T-cell (primary cell): ENCODE results near the gene IQSEC1. TPM values are rescaled to one million over a fixed set of nuclear protein-coding genes. Genes with fewer than 3 reads are reported as not detected.

ENCODE experiments used
- ATAC-seq, 4 experiments: fragments of 200-7000 bp in 3 of 4; fragments of 150-1000 bp in 1 of 4; cut with Tn5 transposase; replicated peaks in 1 of 4; 1 replicate in 3 of 4; 2 replicates in 1 of 4; pipeline ENCODE4 v1.10.0; 2021; ENCODE audit warnings: moderate library complexity in 3 of 4, mild to moderate bottlenecking in 2 of 4, moderate number of reproducible peaks in 1 of 4
- CTCF ChIA-PET, 2 donors: fragments of 300-600 bp; sonication (Branson Sonifier 250); formaldehyde crosslinking; loops; one replicate each; lab custom pipeline; 2022; ENCODE audit warnings: antibody characterized with exemption in 2 of 2; lab: Charles Lee
- POLR2A ChIA-PET, 2 donors: fragments of 300-600 bp; sonication (Branson Sonifier 250); formaldehyde crosslinking; loops; one replicate each; lab custom pipeline; 2022; ENCODE audit warnings: antibody characterized with exemption in 2 of 2; lab: Charles Lee
- DNase-seq, 35 experiments: peaks; one replicate each; pipeline versions ENCODE4 v3.0.0 to v3.0.0-alpha.2; 2013 to 2023
- H3K27ac ChIP-seq: one replicate; pipeline ENCODE4 v1.5.1; 2013; ENCODE audit warnings: low read length
- H3K27me3 ChIP-seq, 2 experiments: replicated peaks in 1 of 2; 1 replicate in 1 of 2; 2 replicates in 1 of 2; pipeline versions ENCODE4 v1.6.1 to v1.7.0; 2013; ENCODE audit warnings: low read length in 1 of 2, mixed read lengths in 1 of 2; ENCODE audit not compliant: control insufficient read depth in 2 of 2, insufficient read depth in 2 of 2; ENCODE audit errors: extremely low read depth in 1 of 2
- H3K36me3 ChIP-seq, 2 donors: 1 replicate in 1 of 2; 2 replicates in 1 of 2; pipeline versions ENCODE4 v1.6.1 to v1.7.0; 2013; ENCODE audit warnings: low read length in 1 of 2; ENCODE audit not compliant: control insufficient read depth in 2 of 2, insufficient read depth in 1 of 2; ENCODE audit errors: extremely low read depth in 1 of 2
- H3K4me1 ChIP-seq, 2 experiments: 1 replicate in 1 of 2; 2 replicates in 1 of 2; pipeline versions ENCODE4 v1.6.1 to v1.7.0; 2013; ENCODE audit warnings: low read length in 2 of 2, mixed read lengths in 1 of 2; ENCODE audit not compliant: insufficient read depth in 2 of 2, control insufficient read depth in 1 of 2; ENCODE audit errors: extremely low read depth in 1 of 2
- H3K4me3 ChIP-seq, 2 donors: 1 replicate in 1 of 2; 2 replicates in 1 of 2; pipeline versions ENCODE4 v1.5.1 to v1.7.0; 2013; ENCODE audit warnings: mild to moderate bottlenecking in 2 of 2, low read length in 1 of 2, moderate library complexity in 1 of 2; ENCODE audit not compliant: control insufficient read depth in 1 of 2; ENCODE audit errors: extremely low read depth in 1 of 2
- H3K9me3 ChIP-seq: 2 replicates; pipeline ENCODE4 v1.7.0; 2013
- H3K27ac Mint-ChIP-seq, 2 donors: one replicate each; pipeline ENCODE4 v1.8.0; 2020 to 2021; ENCODE audit warnings: mild to moderate bottlenecking in 2 of 2, mixed read lengths in 2 of 2
- H3K27me3 Mint-ChIP-seq, 2 donors: one replicate each; pipeline ENCODE4 v1.8.0; 2021 to 2022; ENCODE audit warnings: mixed read lengths in 2 of 2
- H3K36me3 Mint-ChIP-seq: one replicate; pipeline ENCODE4 v1.8.0; 2021; ENCODE audit warnings: mixed read lengths
- H3K4me1 Mint-ChIP-seq, 3 donors: one replicate each; pipeline ENCODE4 v1.8.0; 2020 to 2022; ENCODE audit warnings: mixed read lengths in 3 of 3, mild to moderate bottlenecking in 1 of 3
- H3K4me3 Mint-ChIP-seq, 3 donors: one replicate each; pipeline ENCODE4 v1.8.0; 2020 to 2022; ENCODE audit warnings: mild to moderate bottlenecking in 3 of 3, mixed read lengths in 3 of 3, moderate library complexity in 3 of 3
- H3K9me3 Mint-ChIP-seq, 3 donors: one replicate each; pipeline ENCODE4 v1.8.0; 2020 to 2022; ENCODE audit warnings: mixed read lengths in 3 of 3
- WGBS: methylation state at CpG from one replicate; pipeline ENCODE4 v1.1.5; 2013; ENCODE audit warnings: missing lambda C conversion rate; ENCODE audit not compliant: insufficient coverage; 5-methylcytosine and 5-hydroxymethylcytosine counted together
- total RNA-seq, 35 experiments: library from RNA in 6 of 35; stranded (reverse) in 6 of 35; fragments of 120-200 nt in 1 of 35; gene quantifications; one replicate each; pipeline versions ENCODE4 v1.2.1 to v1.2.4 and lab custom pipeline; 2013 to 2026

Gene IQSEC1
- total RNA-seq, 5 donors from 2014 or later (not counting 1 experiment from before 2014, with no cell fraction given), result 73.7 to 113 (median 86.9) TPM

GRCh38 chr3:13064159-13064868, 8.9 kb downstream of the IQSEC1 start:
- no peaks in the 10 kb centered on the region for H3K27me3 ChIP-seq
- H3K9me3 ChIP-seq, result no peaks in the 10 kb centered on the region
- CTCF ChIA-PET, result no interaction called here
- Mint-ChIP-seq H3K9me3 (no peaks in the 10 kb centered on the region), H3K4me1 (peaks cover 12 to 29% (median 29%) of the 10 kb centered on the region in 3 donors), H3K4me3 (no peak overlapping the region), H3K27ac (no peak overlapping the region), H3K36me3 (no peaks in the 10 kb centered on the region), H3K27me3 (no peaks in the 10 kb centered on the region)
- no peak overlapping the region for H3K27ac ChIP-seq
- ATAC-seq (no peak), DNase-seq (no peak)
- H3K36me3 ChIP-seq, result no peaks in the 10 kb centered on the region
- peaks cover 2 to 18% of the 10 kb centered on the region in 2 experiments for H3K4me1 ChIP-seq
- no peak overlapping the region for H3K4me3 ChIP-seq
- POLR2A ChIA-PET, result no interaction called here
- WGBS, result 70% methylated on average over 7 of the region's 12 CpGs

- no peak for ATAC-seq
- Mint-ChIP-seq H3K36me3 (no peaks in the 10 kb centered on the region), H3K27ac (no peak overlapping the region), H3K9me3 (no peaks in the 10 kb centered on the region), H3K27me3 (peaks cover 0 to 2% of the 10 kb centered on the region in 2 donors), H3K4me3 (no peak overlapping the region), H3K4me1 (peaks cover 2 to 19% (median 18%) of the 10 kb centered on the region in 3 donors)
- no peak for DNase-seq
- ChIA-PET CTCF (no interaction called here), POLR2A (no interaction called here)
- peaks cover 0 to 3% of the 10 kb centered on the region in 2 experiments for H3K27me3 ChIP-seq
- 86% methylated on average over 3 of the region's 3 CpGs for WGBS
- H3K36me3 ChIP-seq, result no peaks in the 10 kb centered on the region
- no peak overlapping the region for H3K27ac ChIP-seq
- no peaks in the 10 kb centered on the region for H3K9me3 ChIP-seq
- H3K4me3 ChIP-seq, result no peak overlapping the region
- peaks cover 0 to 7% of the 10 kb centered on the region in 2 experiments for H3K4me1 ChIP-seq
Measured at GRCh38 chr3:13063225-13063624, 10.0 kb downstream of the IQSEC1 start.

- CTCF ChIA-PET, result no interaction called here
- H3K36me3 Mint-ChIP-seq, result no peaks in the 10 kb centered on the region
- DNase-seq, result no peak
- H3K27me3 Mint-ChIP-seq, result peaks cover 0 to 2% of the 10 kb centered on the region in 2 donors
- Histone ChIP-seq H3K9me3 (no peaks in the 10 kb centered on the region), H3K27ac (no peak overlapping the region), H3K36me3 (no peaks in the 10 kb centered on the region), H3K4me3 (no peak overlapping the region), H3K4me1 (peaks cover 0 to 1% of the 10 kb centered on the region in 2 experiments), H3K27me3 (peaks cover 0 to 3% of the 10 kb centered on the region in 2 experiments)
- no peak overlapping the region for H3K4me3 Mint-ChIP-seq
- H3K27ac Mint-ChIP-seq, result no peak overlapping the region
- H3K4me1 Mint-ChIP-seq, result peaks cover 2 to 17% (median 16%) of the 10 kb centered on the region in 3 donors
- POLR2A ChIA-PET, result no interaction called here
- WGBS, result 92% methylated on average over 9 of the region's 12 CpGs
- no peaks in the 10 kb centered on the region for H3K9me3 Mint-ChIP-seq
- no peak for ATAC-seq
Measured at GRCh38 chr3:13062647-13063046, 10.6 kb downstream of the IQSEC1 start.

- H3K27me3 Mint-ChIP-seq, result peaks cover 0 to 2% of the 10 kb centered on the region in 2 donors
- H3K9me3 Mint-ChIP-seq, result no peaks in the 10 kb centered on the region
- no peaks in the 10 kb centered on the region for H3K9me3 ChIP-seq
- 91% methylated on average over 16 of the region's 16 CpGs for WGBS
- no peak overlapping the region for H3K27ac Mint-ChIP-seq
- peaks cover 0 to 6% of the 10 kb centered on the region in 2 experiments for H3K27me3 ChIP-seq
- POLR2A ChIA-PET, result no interaction called here
- no peak overlapping the region for H3K27ac ChIP-seq
- DNase-seq, result no peak
- no peaks in the 10 kb centered on the region for H3K36me3 Mint-ChIP-seq
- no peaks in the 10 kb centered on the region for H3K4me1 ChIP-seq
- ATAC-seq, result no peak
- no peak overlapping the region for H3K4me3 ChIP-seq
- no peaks in the 10 kb centered on the region for H3K36me3 ChIP-seq
- CTCF ChIA-PET, result no interaction called here
- H3K4me3 Mint-ChIP-seq, result no peak overlapping the region
- H3K4me1 Mint-ChIP-seq, result peaks cover 0 to 7% (median 4%) of the 10 kb centered on the region in 3 donors
Measured at GRCh38 chr3:13060341-13060910, 12.8 kb downstream of the IQSEC1 start.

- Histone ChIP-seq H3K4me1 (peaks cover 0 to under 1% of the 10 kb centered on the region in 2 experiments), H3K4me3 (no peak overlapping the region), H3K36me3 (no peaks in the 10 kb centered on the region), H3K9me3 (no peaks in the 10 kb centered on the region), H3K27ac (no peak overlapping the region), H3K27me3 (peaks cover 0 to 20% of the 10 kb centered on the region in 2 experiments)
- WGBS, result 89% methylated on average over 4 of the region's 11 CpGs
- no peaks in the 10 kb centered on the region for H3K9me3 Mint-ChIP-seq
- H3K36me3 Mint-ChIP-seq, result no peaks in the 10 kb centered on the region
- H3K27me3 Mint-ChIP-seq, result peaks cover 0 to 2% of the 10 kb centered on the region in 2 donors
- H3K4me3 Mint-ChIP-seq, result no peak overlapping the region
- ChIA-PET POLR2A (interaction anchor here in 1 of 2 donors (0.6 kb wide), 1 partner anchor 87 kb away, joined by 3 read pairs; no protein-coding TSS in a partner anchor), CTCF (no interaction called here)
- no peak for ATAC-seq
- no peak overlapping the region for H3K27ac Mint-ChIP-seq
- peaks cover 0 to 7% (median 0%) of the 10 kb centered on the region in 3 donors for H3K4me1 Mint-ChIP-seq
- DNase-seq, result no peak
Measured at GRCh38 chr3:13058346-13059120, 14.7 kb downstream of the IQSEC1 start.

GRCh38 chr3:13057282-13058040, 15.8 kb downstream of the IQSEC1 start:
- Mint-ChIP-seq H3K27ac (no peak overlapping the region), H3K36me3 (peaks cover 2% of the 10 kb centered on the region), H3K27me3 (peaks cover 0 to 4% of the 10 kb centered on the region in 2 donors), H3K9me3 (no peaks in the 10 kb centered on the region), H3K4me3 (no peak overlapping the region), H3K4me1 (peaks cover 0 to 12% (median 2%) of the 10 kb centered on the region in 3 donors)
- ATAC-seq, result no peak
- WGBS, result 91% methylated on average over 6 of the region's 6 CpGs
- no peaks in the 10 kb centered on the region for H3K9me3 ChIP-seq
- peaks cover 0 to 3% of the 10 kb centered on the region in 2 experiments for H3K4me1 ChIP-seq
- no peak overlapping the region for H3K4me3 ChIP-seq
- CTCF ChIA-PET, result no interaction called here
- POLR2A ChIA-PET, result no interaction called here
- no peak for DNase-seq
- peaks cover 0 to 26% of the 10 kb centered on the region in 2 experiments for H3K27me3 ChIP-seq
- H3K27ac ChIP-seq, result no peak overlapping the region
- no peaks in the 10 kb centered on the region for H3K36me3 ChIP-seq
